Measurements from ENCODE around the gene UNC79.

DNA sequence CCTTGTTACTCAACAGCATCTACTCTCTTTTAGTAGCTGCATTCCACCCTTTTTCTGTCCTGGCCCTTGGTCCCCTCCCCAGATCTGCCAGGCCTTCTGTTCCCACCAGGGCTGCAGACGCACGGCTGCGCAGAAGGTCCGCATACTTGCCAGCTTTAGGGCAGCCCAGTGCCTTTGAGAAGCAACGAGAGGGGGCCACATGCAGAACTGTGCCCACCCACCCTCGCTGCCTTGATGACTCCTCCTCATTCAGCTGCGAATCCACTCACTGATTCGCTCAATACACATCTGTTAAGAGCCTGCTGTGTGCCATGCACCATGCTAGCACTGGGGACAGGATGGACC is 318.3 kb downstream of the UNC79 start:
- TF ChIP-seq, protein P1, sequence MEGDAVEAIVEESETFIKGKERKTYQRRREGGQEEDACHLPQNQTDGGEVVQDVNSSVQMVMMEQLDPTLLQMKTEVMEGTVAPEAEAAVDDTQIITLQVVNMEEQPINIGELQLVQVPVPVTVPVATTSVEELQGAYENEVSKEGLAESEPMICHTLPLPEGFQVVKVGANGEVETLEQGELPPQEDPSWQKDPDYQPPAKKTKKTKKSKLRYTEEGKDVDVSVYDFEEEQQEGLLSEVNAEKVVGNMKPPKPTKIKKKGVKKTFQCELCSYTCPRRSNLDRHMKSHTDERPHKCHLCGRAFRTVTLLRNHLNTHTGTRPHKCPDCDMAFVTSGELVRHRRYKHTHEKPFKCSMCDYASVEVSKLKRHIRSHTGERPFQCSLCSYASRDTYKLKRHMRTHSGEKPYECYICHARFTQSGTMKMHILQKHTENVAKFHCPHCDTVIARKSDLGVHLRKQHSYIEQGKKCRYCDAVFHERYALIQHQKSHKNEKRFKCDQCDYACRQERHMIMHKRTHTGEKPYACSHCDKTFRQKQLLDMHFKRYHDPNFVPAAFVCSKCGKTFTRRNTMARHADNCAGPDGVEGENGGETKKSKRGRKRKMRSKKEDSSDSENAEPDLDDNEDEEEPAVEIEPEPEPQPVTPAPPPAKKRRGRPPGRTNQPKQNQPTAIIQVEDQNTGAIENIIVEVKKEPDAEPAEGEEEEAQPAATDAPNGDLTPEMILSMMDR (IDR thresholded peaks at IDR 0.05): no peak
- TF ChIP-seq POLR2A (IDR thresholded peaks at IDR 0.05): no peak

All from Peyer's patch (tissue), 4 donors.